Muscle layer of colon (tissue), 2 donors: ENCODE results near the gene RNF181.
"Not testable (repeated sequence)": the region's sequence is repeated elsewhere in the genome, so short reads cannot be mapped to it uniquely, and the experiment has no call there.

ENCODE experiments used
- H3K27ac ChIP-seq: one replicate; pipeline ENCODE4 v1.7.0; 2013; ENCODE audit warnings: low read depth, mild to moderate bottlenecking, low read length, moderate library complexity
- H3K27me3 ChIP-seq, 2 donors: one replicate each; pipeline ENCODE4 v1.7.0; 2013; ENCODE audit warnings: low read length in 2 of 2, mild to moderate bottlenecking in 2 of 2; ENCODE audit not compliant: insufficient read depth in 2 of 2, control insufficient read depth in 1 of 2
- H3K36me3 ChIP-seq: one replicate; pipeline ENCODE4 v1.7.0; 2013; ENCODE audit warnings: mild to moderate bottlenecking, low read length; ENCODE audit not compliant: insufficient read depth
- H3K4me1 ChIP-seq: one replicate; pipeline ENCODE4 v1.7.0; 2013; ENCODE audit warnings: mild to moderate bottlenecking, low read length; ENCODE audit not compliant: insufficient read depth
- H3K4me3 ChIP-seq, 2 donors: one replicate each; pipeline ENCODE4 v1.7.0; 2013; ENCODE audit warnings: low read length in 2 of 2, low read depth in 1 of 2, mild to moderate bottlenecking in 1 of 2, moderate library complexity in 1 of 2
- H3K9ac ChIP-seq: one replicate; pipeline ENCODE4 v1.7.0; 2013; ENCODE audit warnings: low read length
- H3K9me3 ChIP-seq: one replicate; pipeline ENCODE4 v1.7.0; 2013; ENCODE audit warnings: mild to moderate bottlenecking, low read length
- donor health status: abdominal sarcoma.
- donor health status: Adenocarcinoma of cecum.

RNF181 gene

GRCh38 chr2:85554980-85555612, 40.4 kb upstream of the RNF181 start:
- Histone ChIP-seq H3K36me3 (peaks cover 54% of the 10 kb centered on the region), H3K4me1 (peaks cover 4% of the 10 kb centered on the region), H3K9ac (no peak overlapping the region), H3K4me3 (no peak overlapping the region), H3K27me3 (no peaks in the 10 kb centered on the region), H3K27ac (no peak overlapping the region), H3K9me3 (no peaks in the 10 kb centered on the region)

GRCh38 chr2:85557130-85557529, 38.4 kb upstream of the RNF181 start:
- Histone ChIP-seq H3K36me3 (peaks cover 35% of the 10 kb centered on the region), H3K9me3 (no peaks in the 10 kb centered on the region), H3K4me1 (peaks cover 11% of the 10 kb centered on the region), H3K9ac (no peak overlapping the region), H3K4me3 (no peak overlapping the region), H3K27ac (no peak overlapping the region), H3K27me3 (no peaks in the 10 kb centered on the region)

GRCh38 chr2:85558160-85558559, 37.4 kb upstream of the RNF181 start:
- Histone ChIP-seq H3K4me1 (peaks cover 11% of the 10 kb centered on the region), H3K36me3 (peaks cover 25% of the 10 kb centered on the region), H3K4me3 (no peak overlapping the region), H3K27ac (no peak overlapping the region), H3K9ac (no peak overlapping the region), H3K27me3 (no peaks in the 10 kb centered on the region), H3K9me3 (no peaks in the 10 kb centered on the region)

GRCh38 chr2:85560403-85560726, 35.2 kb upstream of the RNF181 start:
- not testable (repeated sequence) for H3K27me3 ChIP-seq, H3K27ac ChIP-seq, H3K9me3 ChIP-seq, H3K36me3 ChIP-seq
- Histone ChIP-seq H3K4me3 (peak overlapping the region; percentile 54 to 98), H3K4me1 (peaks cover 11% of the 10 kb centered on the region), H3K9ac (peak overlapping the region; percentile 50)

GRCh38 chr2:85560812-85561279, 34.7 kb upstream of the RNF181 start:
- peak overlapping the region; percentile 54 to 98 for H3K4me3 ChIP-seq

GRCh38 chr2:85561280-85562212, 34.0 kb upstream of the RNF181 start, which contains the start of gene GGCX:
Gene GGCX, minus strand, starts transcription at chr2:85561493. Its CDS starts 65 bp downstream, at chr2:85561428.
- no peaks in the 10 kb centered on the region for H3K27me3 ChIP-seq

More at GRCh38 chr2:85560812-85561279, 34.7 kb upstream of the RNF181 start:
- H3K4me1 ChIP-seq, result peaks cover 11% of the 10 kb centered on the region
- H3K9me3 ChIP-seq, result no peaks in the 10 kb centered on the region
- peak overlapping the region; percentile 50 for H3K9ac ChIP-seq
- H3K27ac ChIP-seq, result peak overlapping the region; percentile 75
- no peaks in the 10 kb centered on the region for H3K27me3 ChIP-seq
- peaks cover 5% of the 10 kb centered on the region for H3K36me3 ChIP-seq

GRCh38 chr2:85564144-85564563, 31.4 kb upstream of the RNF181 start:
- Histone ChIP-seq H3K9ac (no peak overlapping the region), H3K27ac (no peak overlapping the region), H3K36me3 (peaks cover under 1% of the 10 kb centered on the region), H3K4me1 (peaks cover 11% of the 10 kb centered on the region), H3K4me3 (no peak overlapping the region), H3K9me3 (no peaks in the 10 kb centered on the region), H3K27me3 (no peaks in the 10 kb centered on the region)

More at GRCh38 chr2:85561280-85562212, 34.0 kb upstream of the RNF181 start, which contains the start of gene GGCX:
- peak within 1 kb of the TSS; percentile 80 for H3K9ac ChIP-seq
- H3K36me3 ChIP-seq, result peaks cover 5% of the 10 kb centered on the region
- H3K4me3 ChIP-seq, result peak within 1 kb of the TSS; percentile 54 to 98
- peaks cover 11% of the 10 kb centered on the region for H3K4me1 ChIP-seq
- H3K9me3 ChIP-seq, result no peaks in the 10 kb centered on the region
- peak within 1 kb of the TSS; percentile 75 for H3K27ac ChIP-seq

- no peak overlapping the region for H3K9ac ChIP-seq
- H3K27ac ChIP-seq, result no peak overlapping the region
- H3K36me3 ChIP-seq, result no peaks in the 10 kb centered on the region
- H3K4me1 ChIP-seq, result no peaks in the 10 kb centered on the region
- no peaks in the 10 kb centered on the region for H3K27me3 ChIP-seq
- no peaks in the 10 kb centered on the region for H3K9me3 ChIP-seq
- H3K4me3 ChIP-seq, result no peak overlapping the region
These were observed 29.3 kb upstream of the RNF181 start for GRCh38 chr2:85566265-85566664.

- Histone ChIP-seq H3K4me1 (no peaks in the 10 kb centered on the region), H3K27ac (no peak overlapping the region), H3K27me3 (no peaks in the 10 kb centered on the region), H3K4me3 (no peak overlapping the region), H3K9ac (no peak overlapping the region), H3K9me3 (no peaks in the 10 kb centered on the region), H3K36me3 (no peaks in the 10 kb centered on the region)
These were observed 19.8 kb upstream of the RNF181 start for GRCh38 chr2:85575739-85576138.

GRCh38 chr2:85577063-85577385, 18.5 kb upstream of the RNF181 start:
- H3K27ac ChIP-seq, result no peak overlapping the region
- no peak overlapping the region for H3K4me3 ChIP-seq
- H3K4me1 ChIP-seq, result no peaks in the 10 kb centered on the region
- no peaks in the 10 kb centered on the region for H3K9me3 ChIP-seq
- H3K9ac ChIP-seq, result no peak overlapping the region
- no peaks in the 10 kb centered on the region for H3K27me3 ChIP-seq
- H3K36me3 ChIP-seq, result no peaks in the 10 kb centered on the region

GRCh38 chr2:85577386-85578242, 17.9 kb upstream of the RNF181 start, which contains the start of gene VAMP8:
Gene VAMP8, plus strand, starts transcription at chr2:85577586. Its CDS starts 61 bp downstream, at chr2:85577647.
- Histone ChIP-seq H3K36me3 (no peaks in the 10 kb centered on the region), H3K4me1 (no peaks in the 10 kb centered on the region), H3K4me3 (peak within 1 kb of the TSS; percentile 4 to 14), H3K9ac (no peak within 1 kb of the TSS), H3K27me3 (no peaks in the 10 kb centered on the region), H3K9me3 (no peaks in the 10 kb centered on the region), H3K27ac (peak within 1 kb of the TSS; percentile 32)
